Effector memory CD4-positive, alpha-beta T cell (primary cell): ENCODE data around the gene SH3GL2.
"Not testable (repeated sequence)": the region's sequence is repeated elsewhere in the genome, so short reads cannot be mapped to it uniquely, and the experiment has no call there.

Source experiments
- DNase-seq, 3 donors: peaks; one replicate each; pipeline ENCODE4 v3.0.0-alpha.2; 2020
- H3K27ac ChIP-seq: 2 replicates; pipeline ENCODE4 v1.7.0; 2013; ENCODE audit warnings: mild to moderate bottlenecking, low read length, moderate library complexity; ENCODE audit not compliant: insufficient read depth, poor library complexity, severe bottlenecking
- H3K27me3 ChIP-seq: replicated peaks from 2 replicates; pipeline ENCODE4 v1.7.0; 2013; ENCODE audit warnings: mild to moderate bottlenecking, low read length; ENCODE audit not compliant: insufficient read depth, control insufficient read depth, poor library complexity, severe bottlenecking
- H3K36me3 ChIP-seq: 2 replicates; pipeline ENCODE4 v1.7.0; 2013; ENCODE audit warnings: mild to moderate bottlenecking, low read length, moderate library complexity; ENCODE audit not compliant: control insufficient read depth, insufficient read depth
- H3K4me1 ChIP-seq: 2 replicates; pipeline ENCODE4 v1.7.0; 2013; ENCODE audit warnings: low read length, mild to moderate bottlenecking; ENCODE audit not compliant: control insufficient read depth, insufficient read depth, poor library complexity, severe bottlenecking
- H3K4me3 ChIP-seq: 2 replicates; pipeline ENCODE4 v1.7.0; 2013; ENCODE audit warnings: low read length, low read depth, mild to moderate bottlenecking; ENCODE audit not compliant: insufficient read depth, poor library complexity, severe bottlenecking
- H3K9me3 ChIP-seq: 2 replicates; pipeline ENCODE4 v1.7.0; 2013; ENCODE audit warnings: mild to moderate bottlenecking, low read length, moderate library complexity; ENCODE audit not compliant: control insufficient read depth

SH3GL2 gene

GRCh38 chr9:17760250-17760649 is 181.4 kb downstream of the SH3GL2 start:
- Histone ChIP-seq H3K4me1 (no peaks in the 10 kb centered on the region), H3K36me3 (no peaks in the 10 kb centered on the region), H3K27ac (no peak overlapping the region), H3K27me3 (no peaks in the 10 kb centered on the region), H3K9me3 (no peaks in the 10 kb centered on the region), H3K4me3 (no peak overlapping the region)
- no peak for DNase-seq

DNA sequence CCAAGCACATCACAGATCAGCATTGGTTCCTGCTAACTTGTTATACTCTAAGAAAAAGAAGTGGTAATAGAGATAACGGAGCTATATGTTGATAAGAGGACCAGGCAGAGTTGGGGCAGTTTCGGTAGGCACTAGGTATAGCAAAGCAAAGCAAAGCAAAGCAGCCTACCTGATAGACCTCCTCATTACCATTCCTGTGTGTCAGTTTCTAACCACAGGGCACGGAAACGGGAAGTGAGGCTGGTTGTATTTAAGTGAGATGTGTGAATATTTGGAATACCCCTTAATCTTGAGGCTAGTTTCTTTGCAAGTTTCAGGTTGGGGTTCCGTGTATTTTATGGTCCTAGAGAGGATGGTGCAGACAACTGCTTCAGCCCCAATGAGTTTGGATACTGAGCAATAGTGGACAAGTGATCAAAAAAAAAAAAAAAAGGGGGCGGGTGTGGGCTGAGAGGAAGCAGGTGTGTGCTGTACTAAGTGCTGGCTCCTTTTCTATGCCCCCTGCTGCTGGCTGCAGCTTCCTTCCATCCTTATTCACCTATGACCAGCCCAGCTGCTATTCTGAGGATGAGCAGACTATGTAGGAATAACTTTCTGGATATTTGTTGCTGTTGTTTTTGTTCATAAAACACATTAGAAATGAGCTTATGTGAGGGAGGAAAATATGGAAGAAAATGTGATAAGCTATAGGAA is 183.3 kb downstream of the SH3GL2 start:
- no peaks in the 10 kb centered on the region for H3K36me3 ChIP-seq
- H3K27ac ChIP-seq: no peak overlapping the region
- H3K9me3 ChIP-seq: no peaks in the 10 kb centered on the region
- H3K4me3 ChIP-seq: no peak overlapping the region
- no peaks in the 10 kb centered on the region for H3K4me1 ChIP-seq
- no peak for DNase-seq
- H3K27me3 ChIP-seq: no peaks in the 10 kb centered on the region

DNA sequence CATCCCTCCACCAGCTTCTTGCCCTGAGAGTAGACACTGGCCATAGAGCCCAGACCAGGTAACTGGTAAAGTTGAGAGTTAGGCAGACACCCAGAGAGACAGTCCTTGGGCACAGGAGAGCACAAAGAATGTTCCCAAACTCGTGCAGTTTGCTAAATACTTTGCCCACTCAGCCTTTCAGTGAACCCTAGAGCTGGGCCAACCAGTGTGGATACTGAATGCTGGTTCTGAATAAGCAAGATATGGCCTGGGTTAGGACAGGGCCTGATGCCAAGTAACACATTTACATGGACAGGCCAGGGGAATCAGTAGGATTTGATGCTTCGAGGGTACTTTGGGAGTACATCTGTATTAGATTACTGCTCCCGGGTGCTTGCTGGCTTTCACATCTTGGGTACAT is 185.4 kb downstream of the SH3GL2 start:
- H3K27me3 ChIP-seq: no peaks in the 10 kb centered on the region
- H3K4me3 ChIP-seq: no peak overlapping the region
- H3K27ac ChIP-seq: no peak overlapping the region
- DNase-seq: no peak
- H3K4me1 ChIP-seq: no peaks in the 10 kb centered on the region
- no peaks in the 10 kb centered on the region for H3K9me3 ChIP-seq
- no peaks in the 10 kb centered on the region for H3K36me3 ChIP-seq

DNA sequence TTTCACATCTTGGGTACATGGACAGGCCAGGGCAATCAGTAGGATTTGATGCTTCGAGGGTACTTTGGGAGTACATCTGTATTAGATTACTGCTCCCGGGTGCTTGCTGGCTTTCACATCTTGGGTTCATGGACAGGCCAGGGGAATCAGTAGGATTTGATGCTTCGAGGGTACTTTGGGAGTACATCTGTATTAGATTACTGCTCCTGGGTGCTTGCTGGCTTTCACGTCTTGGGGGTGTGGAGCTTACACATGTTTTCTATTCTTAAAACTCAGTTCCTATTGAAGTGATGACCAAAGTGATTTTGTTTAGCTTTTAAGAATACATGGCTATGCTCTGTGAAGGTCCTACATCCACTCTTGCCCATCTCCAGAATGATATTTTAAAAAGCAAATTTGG is 186.3 kb downstream of the SH3GL2 start:
- not testable (repeated sequence) for DNase-seq, H3K4me3 ChIP-seq, H3K27ac ChIP-seq, H3K9me3 ChIP-seq, H3K27me3 ChIP-seq, H3K36me3 ChIP-seq, H3K4me1 ChIP-seq

GRCh38 chr9:17772223-17772622 is 193.4 kb downstream of the SH3GL2 start:
- no peaks in the 10 kb centered on the region for H3K27me3 ChIP-seq
- no peaks in the 10 kb centered on the region for H3K4me1 ChIP-seq
- no peak for DNase-seq
- H3K4me3 ChIP-seq: no peak overlapping the region
- no peaks in the 10 kb centered on the region for H3K36me3 ChIP-seq
- no peak overlapping the region for H3K27ac ChIP-seq
- no peaks in the 10 kb centered on the region for H3K9me3 ChIP-seq

DNA sequence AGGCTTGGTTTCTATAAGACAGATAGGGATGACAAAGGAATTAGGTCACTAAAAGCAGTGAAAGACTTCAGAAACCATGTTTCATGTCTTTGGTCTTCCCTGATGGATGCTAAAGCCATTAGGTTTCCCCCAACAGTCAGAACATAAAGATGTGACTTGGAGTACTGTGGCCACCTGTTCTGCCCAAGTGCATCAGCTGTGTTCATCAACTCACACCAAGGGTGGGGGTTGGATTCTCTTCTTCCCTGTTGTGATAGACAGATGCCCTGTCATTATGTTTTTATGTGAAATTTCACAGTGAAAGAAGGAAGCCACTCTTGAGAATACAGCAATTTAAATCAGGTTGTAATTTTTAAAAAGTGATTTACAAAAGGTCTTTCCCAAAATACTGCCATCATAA is 196.8 kb downstream of the SH3GL2 start:
- Histone ChIP-seq H3K27me3 (no peaks in the 10 kb centered on the region), H3K36me3 (no peaks in the 10 kb centered on the region), H3K9me3 (no peaks in the 10 kb centered on the region), H3K27ac (no peak overlapping the region), H3K4me1 (no peaks in the 10 kb centered on the region), H3K4me3 (no peak overlapping the region)
- no peak for DNase-seq

DNA sequence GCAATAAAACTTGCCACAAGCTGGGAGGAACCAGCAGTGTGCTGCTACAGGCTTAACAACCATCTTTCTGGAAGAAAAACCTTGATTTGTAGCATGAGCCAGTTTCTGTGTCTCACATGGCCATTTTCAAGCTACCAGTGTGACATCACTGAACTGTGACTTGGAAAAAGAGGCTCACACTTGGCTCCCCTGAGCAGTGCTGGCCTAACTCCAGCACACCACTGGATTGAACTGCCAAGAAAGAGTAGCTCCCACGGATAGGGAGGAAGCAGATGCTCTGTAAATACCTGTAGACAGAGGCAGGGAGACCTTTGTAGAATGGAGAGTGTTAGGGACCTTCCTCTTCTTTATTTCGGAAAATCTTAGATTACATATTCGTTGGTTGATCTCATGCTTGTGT is 197.9 kb downstream of the SH3GL2 start:
- H3K27me3 ChIP-seq: no peaks in the 10 kb centered on the region
- H3K36me3 ChIP-seq: no peaks in the 10 kb centered on the region
- no peaks in the 10 kb centered on the region for H3K9me3 ChIP-seq
- no peak overlapping the region for H3K4me3 ChIP-seq
- no peak for DNase-seq
- H3K4me1 ChIP-seq: no peaks in the 10 kb centered on the region
- no peak overlapping the region for H3K27ac ChIP-seq

- DNase-seq: no peak
- Histone ChIP-seq H3K4me3 (no peak overlapping the region), H3K27me3 (no peaks in the 10 kb centered on the region), H3K9me3 (no peaks in the 10 kb centered on the region), H3K27ac (no peak overlapping the region), H3K4me1 (no peaks in the 10 kb centered on the region), H3K36me3 (no peaks in the 10 kb centered on the region)
Observed at GRCh38 chr9:17777465-17777864, 198.6 kb downstream of the SH3GL2 start.

DNA sequence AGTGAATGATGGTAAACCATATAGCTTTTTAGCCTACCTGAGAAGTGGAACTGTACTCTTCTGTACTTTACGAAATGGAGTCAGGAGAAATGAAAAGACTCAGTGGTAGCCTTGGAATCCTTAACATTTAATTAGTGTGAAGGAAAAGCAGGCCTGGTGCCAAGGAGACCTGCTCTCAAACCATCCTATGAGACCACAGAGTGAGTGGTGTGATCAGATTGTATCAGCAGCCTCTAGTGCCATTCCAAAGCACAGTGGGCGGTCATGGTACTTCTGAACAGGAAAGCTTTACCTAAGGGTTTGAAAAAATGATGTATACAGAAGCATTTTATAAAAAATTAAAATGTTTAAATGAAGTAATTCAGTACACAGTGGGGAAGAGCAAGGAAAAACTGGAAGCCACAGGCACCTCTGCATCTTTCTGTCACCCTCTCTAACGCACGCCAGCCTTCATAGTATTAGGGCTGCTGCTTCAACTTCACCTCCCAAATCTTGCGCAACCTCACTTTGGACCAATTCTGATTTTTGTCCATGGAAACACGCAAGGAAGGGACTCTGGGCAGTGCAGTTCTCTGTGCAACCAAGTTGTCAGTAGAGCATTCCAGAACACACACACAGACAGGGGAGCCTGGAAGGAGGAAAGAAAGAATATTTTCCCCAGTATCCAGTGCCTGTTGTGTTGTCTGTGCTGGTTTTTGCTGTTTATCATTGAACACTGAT is 203.7 kb downstream of the SH3GL2 start:
- no peak overlapping the region for H3K27ac ChIP-seq
- DNase-seq: no peak
- no peaks in the 10 kb centered on the region for H3K4me1 ChIP-seq
- H3K4me3 ChIP-seq: no peak overlapping the region
- no peaks in the 10 kb centered on the region for H3K9me3 ChIP-seq
- H3K36me3 ChIP-seq: no peaks in the 10 kb centered on the region
- H3K27me3 ChIP-seq: no peaks in the 10 kb centered on the region

DNA sequence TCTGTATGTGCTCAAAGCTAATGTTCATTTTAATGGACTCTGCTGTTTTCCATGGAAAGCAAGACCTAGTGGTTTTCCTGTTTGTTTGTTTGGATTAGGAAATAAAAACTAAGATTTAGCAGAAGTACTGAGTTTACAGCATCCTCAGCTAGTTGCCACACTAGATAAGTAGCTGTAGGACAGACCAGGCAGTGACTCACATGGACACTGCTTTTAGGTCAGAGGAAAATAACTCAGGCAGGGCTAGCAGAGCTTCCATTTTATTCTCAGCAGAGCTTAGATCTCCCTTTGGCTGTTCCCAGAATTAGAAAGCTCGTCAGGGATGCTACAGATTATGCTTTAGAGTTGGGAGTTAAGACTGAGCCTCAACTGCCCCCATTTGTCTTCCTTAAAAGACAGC is 204.4 kb downstream of the SH3GL2 start:
- H3K9me3 ChIP-seq: no peaks in the 10 kb centered on the region
- DNase-seq: no peak
- H3K27ac ChIP-seq: no peak overlapping the region
- H3K4me1 ChIP-seq: no peaks in the 10 kb centered on the region
- no peaks in the 10 kb centered on the region for H3K36me3 ChIP-seq
- no peak overlapping the region for H3K4me3 ChIP-seq
- H3K27me3 ChIP-seq: no peaks in the 10 kb centered on the region
